IPS-18c (cell line): ENCODE data around the gene TBC1D22A.

ENCODE experiments used
- H3K4me3 ChIP-seq: 2 replicates; pipeline ENCODE4 v1.7.0; 2013; ENCODE audit warnings: low read depth, mild to moderate bottlenecking, low read length, moderate library complexity; ENCODE audit not compliant: insufficient read depth
- H3K9me3 ChIP-seq: one replicate; pipeline ENCODE4 v1.6.1; 2013; ENCODE audit warnings: mild to moderate bottlenecking, low read length, moderate library complexity; ENCODE audit not compliant: control insufficient read depth, insufficient read depth

The TBC1D22A gene

DNA sequence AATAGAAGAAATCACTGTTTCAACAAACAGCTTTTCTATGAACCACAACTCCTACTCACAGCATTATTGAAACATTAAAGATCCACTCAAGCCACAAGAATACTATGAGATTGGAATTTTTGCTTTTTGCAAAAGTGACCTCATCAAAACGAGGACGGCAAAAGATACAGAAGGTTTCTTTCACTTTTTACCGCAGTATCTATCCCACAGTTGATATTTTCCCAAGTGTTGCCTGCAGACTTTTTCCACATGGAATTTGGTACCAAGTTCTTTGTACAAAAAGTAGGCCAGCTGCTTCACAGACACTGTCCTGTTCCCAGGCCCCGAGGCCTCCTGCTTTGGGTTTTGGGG lies 204.0 kb downstream of the TBC1D22A start:
- Histone ChIP-seq H3K4me3 (no peak overlapping the region), H3K9me3 (peaks cover 2% of the 10 kb centered on the region)

DNA sequence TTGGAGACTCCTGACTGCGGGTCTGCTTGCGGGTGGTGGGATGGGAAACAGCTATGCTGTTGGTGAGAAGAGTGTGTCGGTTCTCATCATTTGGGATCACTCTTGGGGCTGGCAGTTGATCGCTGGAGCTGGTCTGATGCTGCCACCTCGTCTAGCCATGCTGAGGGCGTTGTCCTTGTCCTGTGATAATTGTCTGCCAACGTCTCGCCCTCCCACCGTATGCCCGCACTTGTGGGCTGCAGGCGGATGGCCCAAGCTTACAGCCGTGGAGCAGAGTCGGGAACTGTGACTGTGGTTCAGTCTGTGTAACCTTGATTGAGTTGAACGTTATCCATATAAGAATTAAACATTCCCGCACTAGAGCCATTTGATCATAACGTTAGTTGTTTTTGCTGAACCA lies 204.4 kb downstream of the TBC1D22A start:
- no peak overlapping the region for H3K4me3 ChIP-seq
- peaks cover 2% of the 10 kb centered on the region for H3K9me3 ChIP-seq

DNA sequence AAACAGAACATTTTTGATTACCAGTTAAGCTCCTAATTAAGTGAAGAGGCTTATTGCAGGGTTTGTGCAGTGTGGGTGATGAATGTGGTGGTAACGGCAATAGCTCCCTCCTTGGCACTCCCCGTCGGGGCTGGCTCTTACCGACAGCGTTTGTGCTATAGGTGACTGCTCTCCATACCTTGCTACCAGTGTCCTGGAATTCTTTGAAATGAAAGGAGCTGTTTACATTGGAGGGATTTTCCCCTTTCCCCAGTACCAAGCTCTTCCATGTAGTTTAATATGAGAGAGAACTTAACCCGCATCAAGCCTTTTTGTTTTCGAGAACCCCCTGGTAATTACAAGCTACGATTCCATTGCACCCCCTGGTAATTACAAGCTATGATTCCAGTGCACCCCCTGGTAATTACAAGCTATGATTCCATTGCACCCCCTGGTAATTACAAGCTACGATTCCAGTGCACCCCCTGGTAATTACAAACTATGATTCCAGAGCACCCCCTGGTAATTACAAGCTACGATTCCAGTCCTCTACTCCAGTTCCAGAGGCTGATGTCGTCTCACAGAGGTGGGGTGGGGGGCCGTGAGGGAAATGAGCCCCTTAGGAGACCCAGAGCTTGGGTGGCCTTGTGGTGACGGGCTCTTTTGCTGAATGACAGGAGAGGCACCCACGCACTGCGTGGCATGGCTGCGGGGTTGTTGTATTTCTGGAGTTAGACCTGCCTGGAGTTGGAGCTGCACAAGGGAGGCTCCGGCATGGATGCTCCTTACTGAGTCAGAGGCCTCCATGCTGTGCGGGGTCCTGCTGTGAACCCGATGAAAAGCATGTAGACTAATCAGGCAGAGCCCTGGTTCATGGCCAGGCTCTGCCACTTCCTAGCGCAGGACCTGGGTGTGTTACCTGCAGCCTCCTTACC lies 205.3 kb downstream of the TBC1D22A start:
- Histone ChIP-seq H3K4me3 (no peak overlapping the region; the same call in 1 of the 2 replicates), H3K9me3 (peaks cover 2% of the 10 kb centered on the region)

DNA sequence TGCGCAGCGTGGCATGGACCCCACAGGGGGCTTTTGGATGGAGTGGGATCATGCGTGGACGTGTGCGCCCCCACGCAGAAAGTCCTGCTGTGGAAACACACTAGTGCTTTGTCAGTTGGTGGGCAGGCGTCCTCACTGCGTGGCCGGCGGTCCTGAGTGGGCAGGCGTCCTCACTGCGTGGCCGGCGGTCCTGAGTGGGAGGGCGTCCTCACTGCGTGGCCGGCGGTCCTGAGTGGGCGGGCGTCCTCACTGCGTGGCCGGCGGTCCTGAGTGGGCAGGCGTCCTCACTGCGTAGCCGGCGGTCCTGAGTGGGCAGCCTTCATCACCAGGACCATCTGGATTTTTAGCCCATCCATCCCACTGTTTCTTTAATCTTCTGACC lies 205.9 kb downstream of the TBC1D22A start:
- Histone ChIP-seq H3K4me3 (no peak overlapping the region; the same call in 1 of the 2 replicates), H3K9me3 (peaks cover 2% of the 10 kb centered on the region)

DNA sequence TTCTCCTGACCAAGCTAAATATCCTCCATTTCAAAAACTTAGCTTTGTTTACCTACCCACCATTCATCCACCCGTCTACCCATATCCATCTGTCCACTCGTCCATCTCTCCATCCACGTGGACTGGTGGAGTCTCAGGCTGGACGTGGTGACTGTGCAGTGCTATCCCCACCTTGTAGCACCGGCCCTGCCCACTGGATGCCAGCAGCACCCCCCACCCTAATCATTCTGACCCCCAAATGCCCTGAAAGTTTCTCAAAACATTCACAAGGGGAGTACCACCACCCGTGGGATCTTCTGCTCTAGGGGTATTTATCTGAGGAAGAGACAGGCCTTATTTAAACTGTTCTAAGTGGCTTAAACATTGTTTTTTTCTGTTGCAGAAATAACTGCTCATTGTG lies 206.4 kb downstream of the TBC1D22A start:
- Histone ChIP-seq H3K4me3 (no peak overlapping the region), H3K9me3 (peaks cover 2% of the 10 kb centered on the region)

DNA sequence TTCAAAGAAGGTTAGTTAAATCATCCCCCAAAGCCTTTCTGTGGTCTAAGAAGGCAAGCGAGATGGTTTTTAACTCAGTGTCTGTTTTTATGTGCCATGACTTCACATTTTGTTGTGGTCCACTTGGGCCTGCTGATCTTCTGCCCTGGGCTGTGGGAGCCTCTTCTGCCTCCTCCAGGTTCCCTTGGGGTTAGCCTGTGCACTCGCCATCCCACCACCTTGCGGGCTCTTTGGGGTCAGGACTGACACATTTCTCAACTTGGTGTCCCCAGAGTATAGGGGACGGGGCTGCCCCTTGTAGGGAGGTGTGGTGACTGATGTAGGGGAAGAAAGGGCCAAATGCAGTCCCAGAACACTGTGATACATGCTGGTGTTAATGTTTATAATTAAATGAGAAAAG lies 207.0 kb downstream of the TBC1D22A start:
- H3K4me3 ChIP-seq, result no peak overlapping the region

DNA sequence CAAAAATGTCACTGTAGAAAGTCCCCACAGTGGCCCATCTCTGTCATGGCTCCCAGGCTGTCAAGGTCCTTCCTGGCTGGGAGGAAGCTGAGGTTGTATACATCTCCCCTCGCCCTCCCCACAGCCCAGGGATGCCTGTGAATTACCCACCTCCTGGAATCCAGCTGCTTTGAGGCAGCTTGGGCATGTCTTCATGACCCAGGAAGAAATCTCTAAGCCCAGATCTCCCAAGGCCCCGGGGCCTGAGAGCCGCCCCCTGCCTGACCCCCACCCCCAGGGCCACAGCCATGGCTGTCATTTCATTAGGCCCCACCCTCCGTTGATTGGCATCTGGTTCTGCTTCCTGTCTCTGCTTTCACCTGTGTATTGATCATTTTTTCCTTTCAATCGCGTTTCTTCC lies 207.5 kb downstream of the TBC1D22A start:
- H3K9me3 ChIP-seq, result peaks cover 2% of the 10 kb centered on the region
- H3K4me3 ChIP-seq, result no peak overlapping the region

More for the DNA sequence above, 207.0 kb downstream of the TBC1D22A start:
- H3K9me3 ChIP-seq, result peaks cover 2% of the 10 kb centered on the region

DNA sequence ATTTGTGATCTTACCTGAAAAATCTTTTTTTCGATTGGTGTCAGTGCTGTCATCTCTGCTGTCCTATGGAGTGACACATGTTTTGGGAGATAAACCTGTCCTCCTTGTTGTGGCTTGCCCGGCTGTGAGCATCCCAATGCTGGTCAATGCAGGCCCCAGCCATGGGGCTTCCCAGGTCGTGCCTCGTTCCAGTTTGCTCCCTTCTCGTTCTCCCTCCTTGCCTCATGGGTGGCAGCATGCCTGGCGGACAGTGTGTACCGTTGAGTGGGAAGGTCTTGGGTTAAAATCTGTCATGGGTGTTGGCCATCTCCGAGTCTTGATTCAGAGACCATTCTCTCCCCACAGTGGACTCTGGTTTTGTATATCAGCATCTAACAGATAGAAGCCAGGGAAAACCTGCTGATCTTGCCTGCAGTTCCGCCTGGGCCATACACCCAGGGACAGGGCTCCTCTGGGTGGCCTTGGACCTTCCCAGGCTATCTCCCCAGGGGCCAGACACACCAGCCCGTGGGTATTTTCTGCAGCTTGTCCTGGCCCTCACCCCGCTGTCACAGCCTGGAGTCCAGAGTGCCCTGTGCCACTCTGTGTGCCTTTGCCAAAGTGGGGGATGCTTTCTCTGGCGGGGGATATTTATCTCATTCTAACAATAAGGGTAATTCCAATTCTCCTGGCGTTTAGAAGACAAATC lies 208.1 kb downstream of the TBC1D22A start:
- peaks cover 2% of the 10 kb centered on the region for H3K9me3 ChIP-seq

DNA sequence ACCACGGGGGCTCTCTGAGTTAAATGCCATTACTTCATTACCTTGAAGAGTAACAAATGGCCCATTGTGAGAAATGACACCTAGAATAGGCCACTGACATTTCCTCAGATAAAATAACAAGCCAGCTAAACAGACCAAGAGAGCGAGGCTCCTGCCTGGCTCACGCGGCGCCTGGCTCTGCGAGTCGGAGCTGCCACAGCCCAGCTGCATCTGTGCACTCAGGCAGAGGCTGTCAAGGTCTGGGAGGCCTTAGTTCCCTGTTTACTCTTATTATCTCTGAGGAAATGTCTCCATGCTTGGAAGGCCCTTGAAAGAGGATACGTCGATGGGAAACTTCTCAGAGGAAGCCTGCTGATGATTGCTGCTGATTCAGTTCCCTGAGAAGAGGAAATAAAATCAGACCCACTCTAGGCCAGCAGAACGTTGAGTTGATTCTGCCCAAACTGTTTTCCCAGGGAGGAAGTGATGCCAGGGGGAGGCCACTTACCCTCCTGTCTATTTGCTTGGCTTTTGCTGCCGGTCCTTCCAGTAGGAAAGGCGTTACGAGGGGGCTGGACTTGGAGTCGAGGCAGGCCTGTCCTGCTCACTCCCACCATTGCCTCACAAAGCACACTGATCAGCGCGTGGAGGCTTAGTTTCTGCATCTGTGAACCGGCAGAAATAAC lies 208.8 kb downstream of the TBC1D22A start:
- H3K4me3 ChIP-seq, result no peak overlapping the region
- no peaks in the 10 kb centered on the region for H3K9me3 ChIP-seq

More for the DNA sequence above, 208.1 kb downstream of the TBC1D22A start:
- H3K4me3 ChIP-seq, result no peak overlapping the region

DNA sequence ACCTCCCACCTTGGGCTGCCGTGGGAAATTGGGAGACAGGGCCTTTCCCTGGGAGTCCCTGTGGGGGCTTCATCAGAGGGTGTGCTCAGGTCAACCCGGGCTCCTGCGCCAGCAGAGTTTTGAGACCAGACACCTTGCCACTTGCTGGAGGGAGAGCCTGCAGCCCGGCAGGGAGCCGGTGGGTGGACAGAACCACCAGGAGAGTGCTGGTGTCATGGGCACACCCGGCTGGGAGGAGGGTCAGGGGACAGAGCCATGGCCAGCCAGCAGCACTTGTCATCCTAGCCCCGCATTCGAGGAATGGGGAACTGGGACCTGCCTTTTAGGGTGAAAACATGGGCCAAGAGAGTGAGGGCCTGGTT lies 209.3 kb downstream of the TBC1D22A start:
- H3K9me3 ChIP-seq, result no peaks in the 10 kb centered on the region

DNA sequence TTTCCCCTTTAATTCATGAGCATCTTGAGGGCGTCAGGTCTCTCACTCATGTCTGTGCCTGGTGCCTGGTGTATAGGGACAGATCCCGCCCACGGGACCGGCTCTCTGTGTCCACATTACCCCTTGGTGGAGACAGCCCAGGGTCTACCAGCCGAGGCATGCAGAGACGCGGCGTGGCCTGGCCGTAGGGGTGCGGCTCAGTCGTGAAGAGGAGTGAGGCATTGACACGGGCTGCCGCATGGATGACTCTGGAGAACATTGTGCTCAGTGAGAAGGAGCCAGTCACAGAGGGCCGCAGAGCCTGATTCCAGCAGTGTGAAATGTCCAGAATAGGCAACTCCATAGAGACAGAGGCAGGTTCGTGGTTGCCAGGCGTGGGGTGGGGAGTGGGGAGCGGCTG lies 209.8 kb downstream of the TBC1D22A start:
- Histone ChIP-seq H3K4me3 (no peak overlapping the region), H3K9me3 (no peaks in the 10 kb centered on the region)

More for the DNA sequence above, 209.3 kb downstream of the TBC1D22A start:
- H3K4me3 ChIP-seq, result no peak overlapping the region

DNA sequence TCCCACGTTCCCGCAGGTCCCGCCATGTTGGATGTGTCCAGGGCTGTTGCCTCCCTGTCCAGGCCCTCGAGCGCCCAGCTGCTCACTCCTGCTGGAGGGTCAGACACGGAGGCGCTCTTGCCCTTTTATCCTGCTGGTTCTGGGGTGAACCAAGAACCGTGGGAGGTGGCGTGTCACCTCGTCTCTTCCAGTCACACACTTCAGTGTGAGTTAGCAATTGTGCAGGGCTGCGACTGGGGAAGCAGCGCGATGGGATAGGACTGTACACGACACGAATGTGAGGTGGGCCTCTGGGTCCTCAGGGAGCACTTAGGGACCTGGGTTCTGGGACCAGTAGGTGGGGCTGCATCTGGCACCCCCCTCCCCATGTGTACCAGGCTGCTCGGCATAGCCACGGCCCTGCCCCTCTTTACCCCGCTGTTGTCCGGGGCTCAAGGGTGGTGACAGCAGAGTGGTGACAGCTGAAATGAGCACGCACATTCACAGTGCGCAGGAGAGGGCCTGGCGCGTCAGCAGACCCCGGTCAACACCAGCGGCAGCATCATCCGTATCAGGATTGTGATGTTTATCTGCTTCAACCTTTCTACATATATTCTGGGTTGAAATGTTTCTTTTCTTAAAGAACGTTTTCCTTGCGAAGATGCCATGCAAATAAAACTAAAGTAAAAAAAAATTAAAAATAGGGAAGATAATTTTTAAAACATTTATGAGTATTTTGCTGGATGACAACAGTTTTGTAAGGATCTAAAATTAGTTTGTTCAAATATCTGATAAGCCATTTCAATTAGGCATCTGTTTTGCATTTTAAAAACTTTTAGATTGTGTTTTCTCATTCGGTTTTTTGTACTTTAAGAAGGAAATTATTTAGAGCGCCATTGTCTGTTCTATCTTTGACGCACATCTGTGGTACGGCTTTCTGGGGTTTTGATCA lies 210.7 kb downstream of the TBC1D22A start:
- H3K4me3 ChIP-seq, result no peak overlapping the region
- no peaks in the 10 kb centered on the region for H3K9me3 ChIP-seq

DNA sequence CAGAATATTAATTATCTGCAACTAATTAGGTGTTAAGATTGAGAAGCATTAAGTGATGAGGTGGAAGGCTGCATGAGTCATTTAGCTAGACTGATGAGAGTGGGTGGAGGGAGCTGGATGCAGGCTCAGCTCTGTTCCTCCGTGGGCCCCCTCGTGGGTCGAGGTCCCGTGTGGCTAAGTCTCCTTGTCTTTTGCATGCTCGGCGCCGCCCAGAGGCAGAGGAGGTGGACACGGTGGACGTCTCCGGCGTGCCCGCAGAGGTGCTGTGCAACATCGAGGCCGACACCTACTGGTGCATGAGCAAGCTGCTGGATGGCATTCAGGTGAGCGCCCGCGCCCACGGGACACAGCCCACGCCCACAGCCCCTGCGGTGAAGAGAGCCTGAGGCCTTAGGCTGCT lies 211.6 kb downstream of the TBC1D22A start:
- Histone ChIP-seq H3K4me3 (no peak overlapping the region), H3K9me3 (no peaks in the 10 kb centered on the region)

DNA sequence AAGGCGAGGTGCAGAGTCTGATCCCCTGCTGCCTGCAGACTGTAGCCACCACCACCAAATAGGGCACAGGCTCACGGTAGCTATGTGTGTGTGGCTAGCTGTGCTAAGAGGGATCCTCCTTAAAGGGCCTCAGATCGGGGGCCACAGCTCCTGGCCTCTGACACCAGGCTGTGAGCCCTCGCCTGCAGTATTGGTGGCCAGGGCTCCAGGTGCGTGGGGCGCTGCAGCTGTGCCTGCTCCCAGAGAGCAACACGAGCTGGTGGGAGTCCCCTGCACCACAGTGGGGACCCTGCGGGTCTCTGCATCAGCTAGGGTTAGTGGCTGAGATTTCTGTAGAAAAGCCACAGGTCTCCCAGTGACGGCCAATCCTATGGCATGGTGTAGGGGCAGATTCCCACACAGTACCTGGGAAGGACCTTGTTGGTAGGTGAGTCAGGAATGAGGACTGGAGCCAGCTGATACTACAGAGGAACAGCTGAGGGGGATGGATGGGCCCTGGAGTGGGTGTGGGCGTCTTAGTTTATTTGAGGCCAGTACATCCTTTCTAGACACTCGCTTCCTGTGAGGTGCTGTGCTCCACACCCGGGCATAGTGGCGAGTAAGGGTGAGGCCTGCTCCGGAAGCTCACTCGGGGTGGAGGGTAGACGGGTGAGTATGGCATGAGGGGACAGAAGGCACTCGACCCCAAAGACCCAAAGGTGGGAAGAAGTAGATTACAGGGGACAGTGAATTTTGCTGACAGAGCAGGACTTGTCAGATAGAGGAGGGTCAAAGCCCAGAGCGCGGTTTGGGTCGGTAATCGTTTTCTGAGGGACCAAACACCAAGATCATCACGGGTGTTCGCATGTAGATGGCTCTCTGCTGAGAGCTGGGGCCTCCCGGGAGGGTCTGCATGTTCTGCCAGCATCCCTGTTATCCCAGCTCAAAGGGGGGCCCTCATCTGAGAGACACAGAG lies 212.5 kb downstream of the TBC1D22A start:
- Histone ChIP-seq H3K4me3 (no peak overlapping the region), H3K9me3 (no peaks in the 10 kb centered on the region)

DNA sequence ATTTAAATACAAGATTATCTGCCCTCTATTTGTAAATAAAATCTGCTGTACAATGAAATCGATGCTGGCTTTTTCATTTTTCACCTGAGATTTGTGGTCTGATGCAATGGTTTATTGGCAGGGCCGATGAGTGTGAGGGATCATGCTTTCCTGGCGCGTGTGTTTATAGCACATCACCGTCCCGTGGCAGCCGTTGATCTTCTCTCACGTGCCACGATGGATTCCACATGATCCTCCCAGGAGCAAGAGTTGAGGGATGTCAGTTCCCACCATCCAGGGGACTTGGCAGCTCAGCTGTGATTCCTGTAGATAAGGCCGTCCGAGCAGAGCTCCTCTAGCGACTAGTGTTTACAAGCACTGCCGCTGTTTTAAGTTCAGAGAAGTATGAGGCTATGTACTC lies 213.7 kb downstream of the TBC1D22A start:
- no peak overlapping the region for H3K4me3 ChIP-seq
- H3K9me3 ChIP-seq, result peaks cover 2% of the 10 kb centered on the region

DNA sequence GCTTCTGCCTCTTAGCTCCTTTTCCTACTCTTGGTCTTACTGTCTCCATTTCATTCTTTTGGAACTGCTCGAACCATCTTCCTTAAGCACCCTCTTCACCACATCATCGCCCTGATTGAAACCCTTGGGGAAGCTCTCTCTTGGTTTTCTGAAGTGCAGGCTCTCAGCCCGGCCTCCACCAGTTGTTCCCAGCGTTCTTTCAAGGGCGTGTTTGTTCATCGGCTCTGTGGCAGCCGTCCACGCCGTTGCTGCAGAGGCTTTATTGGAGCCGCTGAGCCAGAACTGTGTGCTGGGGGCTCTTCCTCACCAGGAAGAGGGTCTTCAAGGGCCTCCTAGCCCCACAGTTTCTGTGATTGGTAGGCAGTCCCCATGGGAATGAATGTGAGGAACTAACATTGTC lies 214.1 kb downstream of the TBC1D22A start:
- no peak overlapping the region for H3K4me3 ChIP-seq
- H3K9me3 ChIP-seq, result peaks cover 2% of the 10 kb centered on the region
